ENCODE data around the gene FBXO41. TPM values are rescaled to one million over a fixed set of nuclear protein-coding genes. Genes with fewer than 3 reads are reported as not detected.

FBXO41 gene, protein sequence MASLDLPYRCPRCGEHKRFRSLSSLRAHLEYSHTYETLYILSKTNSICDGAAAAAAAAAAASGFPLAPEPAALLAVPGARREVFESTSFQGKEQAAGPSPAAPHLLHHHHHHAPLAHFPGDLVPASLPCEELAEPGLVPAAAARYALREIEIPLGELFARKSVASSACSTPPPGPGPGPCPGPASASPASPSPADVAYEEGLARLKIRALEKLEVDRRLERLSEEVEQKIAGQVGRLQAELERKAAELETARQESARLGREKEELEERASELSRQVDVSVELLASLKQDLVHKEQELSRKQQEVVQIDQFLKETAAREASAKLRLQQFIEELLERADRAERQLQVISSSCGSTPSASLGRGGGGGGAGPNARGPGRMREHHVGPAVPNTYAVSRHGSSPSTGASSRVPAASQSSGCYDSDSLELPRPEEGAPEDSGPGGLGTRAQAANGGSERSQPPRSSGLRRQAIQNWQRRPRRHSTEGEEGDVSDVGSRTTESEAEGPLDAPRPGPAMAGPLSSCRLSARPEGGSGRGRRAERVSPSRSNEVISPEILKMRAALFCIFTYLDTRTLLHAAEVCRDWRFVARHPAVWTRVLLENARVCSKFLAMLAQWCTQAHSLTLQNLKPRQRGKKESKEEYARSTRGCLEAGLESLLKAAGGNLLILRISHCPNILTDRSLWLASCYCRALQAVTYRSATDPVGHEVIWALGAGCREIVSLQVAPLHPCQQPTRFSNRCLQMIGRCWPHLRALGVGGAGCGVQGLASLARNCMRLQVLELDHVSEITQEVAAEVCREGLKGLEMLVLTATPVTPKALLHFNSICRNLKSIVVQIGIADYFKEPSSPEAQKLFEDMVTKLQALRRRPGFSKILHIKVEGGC
- total RNA-seq = 5.4 and 5.5 TPM in 2 replicates

DNA sequence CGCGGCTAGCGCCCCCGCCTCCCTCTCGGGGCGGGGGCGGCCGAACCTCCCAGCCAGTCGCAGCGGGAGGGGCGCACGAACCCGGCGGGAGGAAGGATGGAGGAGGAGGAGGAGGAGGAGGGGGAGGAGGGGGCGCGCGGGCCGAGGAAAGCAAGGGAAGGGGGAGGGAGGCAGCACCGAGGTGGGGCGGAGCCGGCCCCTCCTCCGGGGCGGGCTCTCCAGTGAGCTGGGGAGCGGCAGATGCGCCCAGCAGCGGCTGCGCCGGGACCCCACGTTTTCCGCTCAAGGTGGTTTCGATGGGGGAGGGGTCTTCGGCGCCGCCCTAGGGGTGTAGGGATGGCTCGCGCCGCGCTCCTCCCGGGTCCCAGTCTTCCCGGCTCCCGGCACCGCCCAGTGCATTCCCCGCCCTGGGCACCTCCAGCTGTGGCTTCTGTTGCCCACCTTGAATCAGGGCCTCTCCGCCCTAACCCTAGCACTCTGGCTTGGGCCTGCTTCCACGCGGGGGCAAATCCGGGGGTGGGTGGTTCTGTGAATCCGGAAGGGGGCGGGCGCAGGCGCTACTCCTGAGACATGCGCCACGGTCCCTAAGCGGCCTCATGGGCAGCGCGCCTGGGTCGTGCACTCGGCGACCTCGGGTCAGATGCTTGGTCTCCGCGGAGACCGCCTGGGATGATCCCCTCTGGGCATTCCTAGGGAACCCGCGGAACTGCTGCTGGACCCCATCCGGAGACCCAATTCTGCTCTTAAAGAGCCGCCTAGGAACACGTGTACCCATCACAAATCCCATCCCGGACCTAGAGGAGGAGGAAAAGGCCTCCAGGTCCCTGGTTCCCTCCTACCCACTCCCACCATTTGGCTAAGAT is at the start of gene FBXO41:
TSS of gene FBXO41 (minus strand) at position 183 of the 863 bp plus-strand sequence. CDS start 14,848 bp downstream, outside the sequence.

DNA sequence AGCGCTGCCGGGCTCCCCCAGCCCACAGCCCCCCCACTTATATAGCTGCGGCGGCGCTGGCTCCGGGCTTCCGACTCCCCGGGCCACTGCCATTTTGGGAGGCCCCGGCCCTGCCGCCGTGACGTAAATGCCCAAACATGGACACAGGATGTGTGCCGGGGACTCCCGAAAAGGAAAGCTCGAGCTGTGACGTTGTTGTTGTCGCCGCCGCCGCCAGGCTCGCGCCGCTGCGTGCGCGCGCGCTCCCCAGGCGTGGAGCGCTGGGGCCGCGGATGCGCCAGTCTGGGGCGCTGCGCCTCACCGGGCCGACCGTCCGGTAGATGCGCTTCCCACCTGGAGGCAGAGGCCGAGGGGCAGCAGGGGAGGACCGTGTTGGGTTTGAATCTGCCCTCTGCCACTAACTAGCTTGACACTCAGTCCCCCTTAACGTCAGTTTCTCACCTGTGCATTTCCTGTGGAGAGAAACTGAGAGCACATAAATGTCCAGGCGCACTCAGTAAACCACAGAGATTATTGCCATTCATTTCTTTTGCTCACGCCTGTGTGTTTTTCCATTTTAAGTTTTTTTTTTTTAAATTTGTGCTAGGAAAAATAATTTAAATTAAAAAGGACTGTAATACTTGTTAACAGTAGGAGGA is 9.4 kb upstream of the FBXO41 start, which contains the start of gene EGR4:
TSS of gene EGR4 (minus strand) at position 15 of the 638 bp plus-strand sequence. CDS start 231 bp downstream, outside the sequence.

DNA sequence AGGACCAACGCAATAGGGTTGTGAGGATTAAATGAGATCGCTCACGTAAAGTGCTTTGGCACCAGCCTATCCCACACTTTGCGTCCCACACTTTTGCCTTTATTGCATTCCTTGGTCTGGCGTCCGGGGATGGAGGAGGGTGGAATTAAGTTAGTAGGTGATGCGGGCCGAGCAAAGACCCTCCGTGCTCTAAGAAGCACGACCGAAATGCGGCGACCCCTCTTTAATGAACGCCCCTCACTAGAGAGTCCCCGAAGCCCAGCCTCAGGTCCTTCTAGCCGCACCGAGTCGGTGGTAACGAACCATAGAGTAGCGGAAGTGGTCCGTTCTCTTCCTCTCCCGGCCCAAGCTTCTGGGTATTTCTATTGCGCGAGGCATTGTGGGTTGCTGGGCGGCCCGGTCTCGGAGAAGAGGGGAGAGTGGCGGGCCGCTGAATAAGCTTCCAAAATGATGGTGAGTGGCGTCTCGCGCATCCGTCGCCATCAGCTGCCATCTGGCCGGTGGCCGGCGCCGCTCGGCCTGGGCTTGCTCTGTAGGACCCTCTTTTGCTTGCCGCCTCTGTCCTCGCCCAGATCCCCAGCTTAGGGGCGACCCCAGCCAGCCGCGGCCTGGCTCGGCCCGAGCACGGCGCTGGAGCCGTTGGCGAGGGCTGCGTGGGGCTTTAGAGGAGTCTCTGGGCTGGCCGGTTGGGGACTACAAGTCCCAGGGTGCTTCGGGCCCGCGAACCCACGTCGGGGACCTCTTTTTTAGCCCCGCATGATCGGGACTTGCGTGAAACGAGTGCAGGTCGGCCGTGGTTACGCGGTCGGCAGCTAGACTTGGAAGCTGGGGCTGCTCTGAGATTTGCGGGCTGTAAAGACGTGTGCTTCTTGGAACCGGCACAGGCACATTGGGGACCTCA is 50.1 kb downstream of the FBXO41 start, which contains the start of gene CCT7:
TSS of gene CCT7 (plus strand) at position 377 of the 901 bp plus-strand sequence. CDS start at position 448, 71 bp downstream.

DNA sequence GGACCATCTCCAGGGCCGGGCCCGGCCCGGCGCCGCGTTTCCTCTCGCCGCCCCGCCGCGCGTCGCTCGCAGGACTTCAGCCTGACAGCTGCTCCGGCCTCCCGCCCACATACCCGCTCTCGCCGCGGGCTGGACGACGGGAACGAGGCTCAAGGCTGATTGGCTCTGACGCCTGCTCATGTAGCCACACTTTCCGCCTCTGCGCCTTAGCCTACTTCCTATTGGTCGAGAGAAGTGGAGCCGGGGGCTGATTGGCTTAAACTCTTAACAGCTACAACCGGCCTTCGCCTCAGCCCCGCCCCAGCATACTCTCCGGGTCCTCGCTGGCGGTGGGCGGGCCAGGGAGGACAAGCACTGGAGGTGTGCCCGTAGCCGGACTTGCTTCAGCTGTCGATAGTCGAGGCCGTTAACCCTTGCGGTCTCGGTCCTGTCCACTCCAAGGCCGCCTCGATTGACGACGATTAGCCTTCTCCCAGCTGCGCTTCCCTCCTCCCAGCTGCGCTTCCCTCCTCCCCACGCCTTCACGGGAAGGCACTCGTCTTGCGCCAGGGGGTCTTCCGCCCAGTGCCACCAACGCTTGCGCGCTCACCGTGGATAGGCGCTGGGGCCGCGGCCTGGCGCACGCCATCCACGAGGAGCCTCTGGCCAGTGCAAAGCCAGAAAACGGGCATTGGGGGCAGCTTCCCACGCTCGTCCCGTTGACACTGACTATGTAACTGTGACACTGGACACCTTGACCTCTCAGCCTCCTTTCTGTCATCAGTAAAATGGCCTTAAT is 50.9 kb downstream of the FBXO41 start, which contains the start of gene PRADC1:
TSS of gene PRADC1 (minus strand) at position 86 of the 778 bp plus-strand sequence. CDS start at position 7, 79 bp downstream.

DNA sequence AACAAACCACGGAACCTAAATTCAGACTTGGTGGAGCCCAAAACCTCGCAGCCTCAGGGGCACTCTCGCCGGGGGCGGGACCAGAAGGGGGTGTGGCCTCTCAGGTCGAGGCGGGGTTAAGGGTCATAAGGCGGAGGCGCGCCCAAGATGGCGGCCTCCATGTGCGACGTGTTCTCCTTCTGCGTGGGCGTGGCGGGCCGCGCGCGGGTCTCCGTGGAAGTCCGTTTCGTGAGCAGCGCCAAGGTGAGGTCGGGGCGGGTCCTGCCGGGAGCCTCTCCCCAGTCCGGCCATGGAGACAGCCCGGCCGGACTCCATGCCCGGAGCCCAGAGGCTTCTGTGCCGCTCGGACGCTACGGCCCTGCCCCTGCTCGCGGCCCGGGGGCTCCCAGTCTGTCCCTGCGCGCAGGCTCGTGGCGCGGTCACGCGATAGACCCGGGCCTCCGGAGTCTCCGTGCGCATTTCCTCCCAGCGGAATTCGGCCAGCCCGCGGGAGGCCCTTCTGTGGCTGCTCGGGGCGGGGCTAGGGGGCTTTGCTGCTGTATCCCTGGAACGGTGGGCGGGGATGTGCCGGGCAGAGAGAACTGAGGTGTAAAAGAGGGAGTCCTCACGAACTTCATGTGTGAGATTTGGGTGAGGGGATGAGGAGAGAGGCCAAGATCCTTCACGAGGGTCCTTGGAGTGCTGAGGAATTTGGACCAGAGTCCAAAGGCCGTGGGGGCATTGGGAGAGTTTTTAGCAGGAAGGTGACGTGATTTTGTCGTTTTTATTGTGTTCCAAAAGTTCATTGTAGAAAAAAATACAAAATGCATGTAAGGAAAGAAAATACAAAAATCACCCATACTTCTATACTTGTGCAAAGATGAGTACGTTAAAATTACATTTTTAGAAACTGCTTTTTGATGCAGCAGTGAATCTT is 69.9 kb downstream of the FBXO41 start, which contains the start of gene SMYD5:
TSS of gene SMYD5 (plus strand) at position 126 of the 916 bp plus-strand sequence. CDS start at position 148, 22 bp downstream.

Other genes starting within 250 kb of the FBXO41 start
- 3.6 and 4.1 TPM in 2 replicates for gene SFXN5, start 212.8 kb downstream of the FBXO41 start, total RNA-seq
- gene RAB11FIP5, start 171.5 kb downstream of the FBXO41 start, total RNA-seq = 32.2 and 41.5 TPM in 2 replicates
- gene NOTO, start 81.9 kb downstream of the FBXO41 start, total RNA-seq = not detected in 2 replicates
- gene SMYD5, start 70.2 kb downstream of the FBXO41 start, total RNA-seq = 20.9 and 28.7 TPM in 2 replicates
- gene PRADC1, start 51.2 kb downstream of the FBXO41 start, total RNA-seq = 12.0 and 13.8 TPM in 2 replicates
- gene CCT7, start 50.2 kb downstream of the FBXO41 start, total RNA-seq = 333 and 522 TPM in 2 replicates
- gene EGR4, start 9.1 kb upstream of the FBXO41 start, total RNA-seq = not detected in 2 replicates
- 5.7 and 7.0 TPM in 2 replicates for gene ALMS1, start 101.4 kb upstream of the FBXO41 start, total RNA-seq

All from hair follicular keratinocyte (primary cell).